ENCODE measurements around the gene LLGL2.

Gene LLGL2

DNA sequence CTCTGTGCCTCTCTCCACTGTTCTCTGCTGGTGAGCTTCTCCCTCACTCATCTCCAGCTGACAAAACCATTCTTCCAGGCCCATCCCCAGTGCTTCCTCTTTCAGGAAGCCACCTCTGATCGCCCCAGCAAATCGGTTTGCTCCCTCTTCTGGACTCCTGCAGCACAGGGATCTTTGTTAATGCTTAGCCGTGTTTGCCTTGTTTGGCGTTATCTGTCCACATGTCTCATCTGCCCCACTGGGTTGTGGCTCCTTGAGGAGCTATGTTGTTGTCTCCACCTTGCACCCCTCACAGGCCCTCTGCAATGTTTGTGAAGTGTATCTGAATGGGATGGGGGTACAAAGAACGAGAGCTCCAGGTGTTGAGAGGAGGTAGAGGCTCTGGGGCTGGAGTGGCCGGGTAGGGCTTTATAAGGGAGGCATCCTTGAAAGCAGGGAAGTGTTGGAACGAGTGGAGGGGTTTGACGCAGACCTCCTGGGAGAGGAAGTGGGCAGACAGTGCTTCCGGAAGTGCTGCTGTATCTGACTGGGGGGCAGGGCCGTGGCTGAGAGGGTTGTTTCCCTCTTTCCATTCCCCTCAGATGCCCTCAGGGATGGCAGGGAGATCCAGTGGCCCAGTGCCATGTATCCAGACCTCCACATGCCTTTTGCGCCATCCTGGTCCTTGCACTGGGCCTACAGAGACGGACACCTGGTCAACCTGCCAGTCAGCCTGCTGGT lies 38.0 kb upstream of the LLGL2 start:
- peaks cover 31% of the 10 kb centered on the region for H3K4me1 Mint-ChIP-seq
- no peaks in the 10 kb centered on the region for H3K9me3 Mint-ChIP-seq
- peak; percentile 39 to 56 for DNase-seq
- H3K27me3 Mint-ChIP-seq = no peaks in the 10 kb centered on the region
- peak overlapping the region; percentile 97 for H3K27ac Mint-ChIP-seq
- ATAC-seq = peak; percentile 90
- peak overlapping the region; percentile 72 to 75 for H3K4me3 Mint-ChIP-seq

DNA sequence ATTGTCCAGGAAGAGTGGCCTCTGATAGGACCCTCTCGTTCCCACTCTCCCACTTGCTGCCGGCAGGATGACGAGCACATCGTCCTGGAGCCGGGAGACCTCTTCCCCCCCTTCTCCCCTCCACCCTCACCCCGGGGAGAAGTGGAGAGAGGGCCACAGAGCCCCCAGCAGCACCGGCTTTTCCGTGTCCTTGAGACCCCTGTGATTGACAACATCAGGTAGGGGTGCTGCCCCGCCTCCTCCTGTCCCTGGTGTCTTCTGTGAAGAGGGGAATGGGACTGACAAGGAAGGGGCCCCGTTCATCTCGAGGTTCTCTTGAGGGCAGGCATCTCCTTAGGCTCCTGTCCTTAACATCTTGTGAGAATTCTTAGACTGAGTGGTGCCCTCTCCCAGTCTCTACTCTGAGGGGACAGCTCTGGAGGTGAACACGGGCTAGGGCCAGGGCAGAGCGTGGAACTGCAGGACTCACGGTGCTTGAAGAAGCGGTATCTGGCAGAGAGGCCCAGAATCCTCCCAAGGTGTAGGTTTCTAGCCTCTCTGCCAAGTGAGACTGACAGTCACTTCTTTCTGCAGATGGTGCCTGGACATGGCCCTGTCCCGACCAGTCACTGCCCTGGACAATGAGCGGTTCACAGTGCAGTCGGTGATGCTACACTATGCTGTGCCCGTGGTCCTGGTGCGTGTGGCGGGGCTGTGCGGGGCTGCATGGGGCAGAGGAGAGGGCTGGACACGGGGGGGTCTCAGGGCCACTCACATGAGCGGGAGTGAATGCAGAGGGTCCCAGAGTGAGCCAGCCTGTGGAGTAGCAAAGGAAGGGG lies 36.6 kb upstream of the LLGL2 start:
- Mint-ChIP-seq H3K27me3 (no peaks in the 10 kb centered on the region), H3K4me3 (no peak overlapping the region), H3K27ac (peak overlapping the region in 1 of 2 donors; percentile 52), H3K9me3 (no peaks in the 10 kb centered on the region), H3K4me1 (peaks cover 31% of the 10 kb centered on the region)
- no peak for ATAC-seq
- no peak for DNase-seq

GRCh38 chr17:75489511-75489955 lies 36.0 kb upstream of the LLGL2 start:
- DNase-seq = no peak
- no peak overlapping the region for H3K27ac Mint-ChIP-seq
- no peak overlapping the region for H3K4me3 Mint-ChIP-seq
- no peak for ATAC-seq
- H3K27me3 Mint-ChIP-seq = no peaks in the 10 kb centered on the region
- H3K4me1 Mint-ChIP-seq = peaks cover 31% of the 10 kb centered on the region
- H3K9me3 Mint-ChIP-seq = no peaks in the 10 kb centered on the region

GRCh38 chr17:75490173-75490743 lies 35.2 kb upstream of the LLGL2 start:
- Mint-ChIP-seq H3K9me3 (no peaks in the 10 kb centered on the region), H3K4me1 (peaks cover 31% of the 10 kb centered on the region), H3K27me3 (no peaks in the 10 kb centered on the region), H3K27ac (no peak overlapping the region), H3K4me3 (no peak overlapping the region)
- ATAC-seq (no peak), DNase-seq (no peak)

GRCh38 chr17:75490953-75491649 lies 34.4 kb upstream of the LLGL2 start:
- peaks cover 29% of the 10 kb centered on the region for H3K4me1 Mint-ChIP-seq
- DNase-seq = no peak
- no peak for ATAC-seq
- H3K9me3 Mint-ChIP-seq = no peaks in the 10 kb centered on the region
- no peak overlapping the region for H3K27ac Mint-ChIP-seq
- no peak overlapping the region for H3K4me3 Mint-ChIP-seq
- no peaks in the 10 kb centered on the region for H3K27me3 Mint-ChIP-seq

DNA sequence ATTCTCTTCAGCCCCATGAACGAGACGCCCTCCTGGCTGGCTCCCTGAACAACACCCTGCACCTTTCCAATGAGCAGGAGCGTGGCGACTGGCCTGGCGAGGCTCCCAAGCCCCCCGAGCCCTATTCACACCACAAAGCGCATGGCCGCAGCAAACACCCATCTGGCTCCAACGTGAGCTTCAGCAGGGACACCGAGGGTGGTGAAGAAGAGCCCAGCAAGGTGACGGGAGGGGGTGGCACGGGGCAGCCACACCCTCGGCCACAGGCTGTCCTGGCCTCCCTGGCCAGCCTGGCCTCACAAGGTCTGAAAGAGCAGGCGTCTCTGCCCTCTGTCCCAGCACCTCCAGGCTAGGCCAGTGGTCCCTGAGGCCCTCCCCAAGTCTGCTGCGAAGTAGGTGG lies 33.8 kb upstream of the LLGL2 start:
- Mint-ChIP-seq H3K9me3 (no peaks in the 10 kb centered on the region), H3K4me1 (peaks cover 23% of the 10 kb centered on the region), H3K27me3 (no peaks in the 10 kb centered on the region), H3K4me3 (no peak overlapping the region), H3K27ac (no peak overlapping the region)
- DNase-seq = no peak
- no peak for ATAC-seq

DNA sequence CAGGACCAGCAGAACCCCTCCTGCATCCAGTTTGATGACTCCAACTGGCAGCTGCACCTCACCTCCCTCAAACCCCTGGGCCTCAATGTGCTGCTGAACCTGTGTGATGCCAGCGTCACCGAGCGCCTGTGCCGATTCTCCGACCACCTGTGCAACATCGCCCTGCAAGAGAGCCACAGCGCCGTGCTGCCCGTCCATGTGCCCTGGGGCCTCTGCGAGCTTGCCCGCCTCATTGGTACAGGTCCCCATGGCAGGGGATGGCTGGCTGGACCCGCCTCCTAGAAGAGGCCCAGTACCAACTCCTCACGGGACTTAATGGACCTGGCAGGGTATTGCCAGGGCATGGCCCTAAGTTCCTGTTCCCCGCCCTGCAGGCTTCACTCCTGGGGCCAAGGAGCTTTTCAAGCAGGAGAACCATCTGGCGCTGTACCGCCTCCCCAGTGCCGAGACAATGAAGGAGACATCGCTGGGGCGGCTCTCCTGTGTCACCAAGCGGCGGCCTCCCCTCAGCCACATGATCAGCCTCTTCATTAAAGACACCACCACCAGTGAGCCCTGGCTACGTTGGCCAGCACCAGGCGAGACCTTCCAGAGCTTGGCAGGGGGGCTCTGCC lies 32.8 kb upstream of the LLGL2 start:
- Mint-ChIP-seq H3K27me3 (no peaks in the 10 kb centered on the region), H3K4me1 (peaks cover 17% of the 10 kb centered on the region), H3K4me3 (no peak overlapping the region), H3K9me3 (no peaks in the 10 kb centered on the region), H3K27ac (no peak overlapping the region)
- DNase-seq (no peak), ATAC-seq (no peak)

DNA sequence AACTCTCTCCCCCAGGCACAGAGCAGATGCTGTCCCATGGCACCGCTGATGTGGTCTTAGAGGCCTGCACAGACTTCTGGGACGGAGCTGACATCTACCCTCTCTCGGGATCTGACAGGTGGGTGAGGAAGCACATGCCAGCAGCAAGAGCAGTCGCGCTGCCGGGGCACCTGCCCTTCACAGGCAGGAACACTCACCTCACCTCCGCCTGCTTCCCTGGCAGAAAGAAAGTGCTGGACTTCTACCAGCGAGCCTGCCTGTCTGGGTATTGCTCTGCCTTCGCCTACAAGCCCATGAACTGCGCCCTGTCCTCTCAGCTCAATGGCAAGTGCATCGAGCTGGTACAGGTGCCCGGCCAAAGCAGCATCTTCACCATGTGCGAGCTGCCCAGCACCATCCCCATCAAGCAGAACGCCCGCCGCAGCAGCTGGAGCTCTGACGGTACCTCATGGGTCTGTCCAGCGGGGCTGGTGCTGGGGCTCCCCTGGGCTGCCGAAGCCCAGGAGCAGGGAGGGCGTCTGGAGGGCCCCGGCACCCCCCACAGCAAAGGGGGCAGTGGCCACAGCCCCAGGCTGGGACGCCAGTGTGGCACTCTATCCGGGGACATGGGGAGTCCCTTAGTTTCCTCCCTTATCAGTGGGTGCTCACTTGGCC lies 31.9 kb upstream of the LLGL2 start:
- Mint-ChIP-seq H3K27me3 (no peaks in the 10 kb centered on the region), H3K4me1 (peaks cover 15% of the 10 kb centered on the region), H3K27ac (no peak overlapping the region), H3K9me3 (no peaks in the 10 kb centered on the region), H3K4me3 (no peak overlapping the region)
- no peak for ATAC-seq
- DNase-seq = no peak

GRCh38 chr17:75494326-75494877 lies 31.1 kb upstream of the LLGL2 start:
- H3K27me3 Mint-ChIP-seq = no peaks in the 10 kb centered on the region
- H3K9me3 Mint-ChIP-seq = no peaks in the 10 kb centered on the region
- peaks cover 11% of the 10 kb centered on the region for H3K4me1 Mint-ChIP-seq
- DNase-seq (no peak), ATAC-seq (no peak)
- no peak overlapping the region for H3K4me3 Mint-ChIP-seq
- H3K27ac Mint-ChIP-seq = no peak overlapping the region

DNA sequence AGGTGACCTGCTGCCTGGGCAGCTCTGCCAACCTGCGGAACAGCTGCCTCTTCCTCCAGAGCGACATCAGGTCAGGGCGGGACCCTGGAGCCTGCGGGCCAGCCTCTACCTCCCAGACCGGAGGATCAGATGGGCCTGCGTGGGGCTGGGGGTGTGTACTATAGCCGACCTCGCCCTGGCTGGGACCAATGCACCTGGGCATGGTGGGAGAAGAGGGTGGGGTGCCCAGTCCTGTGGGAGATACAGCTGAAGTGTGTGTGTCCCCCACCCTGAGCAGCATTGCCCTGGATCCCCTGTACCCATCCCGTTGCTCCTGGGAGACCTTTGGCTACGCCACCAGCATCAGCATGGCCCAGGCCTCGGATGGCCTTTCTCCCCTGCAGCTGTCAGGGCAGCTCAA lies 29.5 kb upstream of the LLGL2 start:
- peaks cover 11% of the 10 kb centered on the region for H3K4me1 Mint-ChIP-seq
- DNase-seq (no peak), ATAC-seq (peak; percentile 18)
- H3K27me3 Mint-ChIP-seq = no peaks in the 10 kb centered on the region
- no peak overlapping the region for H3K4me3 Mint-ChIP-seq
- no peaks in the 10 kb centered on the region for H3K9me3 Mint-ChIP-seq
- no peak overlapping the region for H3K27ac Mint-ChIP-seq

GRCh38 chr17:75498039-75498725 lies 27.3 kb upstream of the LLGL2 start:
- DNase-seq = no peak
- ATAC-seq = no peak
- H3K27ac Mint-ChIP-seq = no peak overlapping the region
- no peaks in the 10 kb centered on the region for H3K9me3 Mint-ChIP-seq
- H3K4me1 Mint-ChIP-seq = peaks cover 11% of the 10 kb centered on the region
- H3K4me3 Mint-ChIP-seq = no peak overlapping the region
- no peaks in the 10 kb centered on the region for H3K27me3 Mint-ChIP-seq

GRCh38 chr17:75498726-75499213 lies 26.7 kb upstream of the LLGL2 start:
- no peak for ATAC-seq
- Mint-ChIP-seq H3K4me3 (no peak overlapping the region), H3K9me3 (no peaks in the 10 kb centered on the region), H3K27me3 (no peaks in the 10 kb centered on the region), H3K4me1 (peaks cover 11% of the 10 kb centered on the region), H3K27ac (no peak overlapping the region)
- DNase-seq = no peak

DNA sequence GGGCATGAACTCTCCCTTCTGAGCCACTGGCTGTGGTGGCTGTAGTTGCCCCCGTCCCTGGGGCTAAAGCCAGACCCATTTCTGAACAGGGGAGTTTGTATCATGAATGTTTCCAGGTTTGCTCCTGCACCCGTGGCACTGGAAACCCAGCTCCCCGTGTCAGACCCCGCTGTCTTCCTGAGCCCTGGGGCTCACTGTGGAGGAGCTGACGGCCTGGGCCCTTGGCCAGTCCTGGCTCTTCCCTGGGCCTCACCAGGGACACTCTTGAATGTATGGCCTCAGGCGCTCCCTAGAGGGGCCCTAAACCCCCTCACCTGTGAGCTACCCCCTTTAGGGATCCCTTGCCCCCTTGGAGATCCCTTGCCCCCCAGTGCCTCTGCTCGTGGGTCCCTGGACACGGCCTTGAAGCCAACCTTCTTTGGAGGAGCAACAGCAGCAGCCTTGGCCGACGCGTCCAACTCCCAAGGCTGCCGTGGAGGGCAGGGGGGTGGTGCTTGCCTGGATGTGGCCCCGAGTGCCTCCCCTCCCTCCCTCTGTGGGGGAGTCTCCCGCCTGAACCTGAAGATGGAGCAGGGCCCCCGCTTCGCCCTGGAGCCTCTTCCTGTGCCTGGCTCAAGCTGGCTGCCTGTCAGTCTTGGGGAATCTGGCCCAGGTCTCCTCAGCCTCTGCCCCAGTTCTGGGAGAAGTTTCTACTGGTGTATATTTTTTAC lies 26.0 kb upstream of the LLGL2 start:
- ATAC-seq (no peak), DNase-seq (no peak)
- Mint-ChIP-seq H3K9me3 (no peaks in the 10 kb centered on the region), H3K4me3 (no peak overlapping the region), H3K27ac (no peak overlapping the region), H3K27me3 (no peaks in the 10 kb centered on the region), H3K4me1 (peaks cover 11% of the 10 kb centered on the region)
